ENCODE results near the gene LRRK1. TPM values are rescaled to one million over a fixed set of nuclear protein-coding genes. Genes with fewer than 3 reads are reported as not detected.
"Not testable (repeated sequence)": the region's sequence is repeated elsewhere in the genome, so short reads cannot be mapped to it uniquely, and the experiment has no call there.

The LRRK1 gene
- total and polyA plus RNA-seq, 2 of the 4 experiments (the other 2 are of a cell fraction) = 3.0 to 5.8 TPM

GRCh38 chr15:101095796-101096406 is 176.7 kb downstream of the LRRK1 start:
- H4K20me1 ChIP-seq (ENCODE audit: insufficient read depth, low read length); H2BK120ac ChIP-seq (ENCODE audit: low read depth, low read length); DNase-seq; H4K5ac ChIP-seq (ENCODE audit: low read depth, low read length); H2BK15ac ChIP-seq (ENCODE audit: low read depth, low read length); H3K79me1 ChIP-seq (ENCODE audit: low read depth in 1 of 2, low read length in 2 of 2); H3K18ac ChIP-seq (ENCODE audit: low read depth, low read length); H4K8ac ChIP-seq (ENCODE audit: low read depth in 2 of 2, low read length in 2 of 2); CTCF ChIA-PET; H4K91ac ChIP-seq (ENCODE audit: insufficient read depth, low read depth, low read length); H2AK5ac ChIP-seq (ENCODE audit: low read depth, low read length); BruUV-seq (replicated peaks); H2BK5ac ChIP-seq (ENCODE audit: low read depth, low read length, poor library complexity, severe bottlenecking); H3K4me2 ChIP-seq (ENCODE audit: low read depth, low read length); H3K27ac ChIP-seq (ENCODE audit: insufficient read depth, low read length); H3K36me3 ChIP-seq (ENCODE audit: control insufficient read depth, insufficient read depth, low read length); H3K23ac ChIP-seq (ENCODE audit: low read depth, low read length); H3K9ac ChIP-seq (ENCODE audit: low read depth, low read length); in situ Hi-C loops (cut with MboI; ENCODE audit: low sequenced_read_pairs); H2AK9ac ChIP-seq (replicated peaks; ENCODE audit: low read depth, low read length, poor library complexity); dilution Hi-C loops (cut with HindIII; ENCODE audit: low sequenced_read_pairs, unreplicated experiment); H2BK20ac ChIP-seq (ENCODE audit: low read depth, low read length); H3K56ac ChIP-seq (ENCODE audit: extremely low read depth, insufficient read depth, low read length); POLR2A ChIA-PET (ENCODE audit: unreplicated experiment); H2AFZ ChIP-seq (replicated peaks; ENCODE audit: low read length, poor library complexity); ATAC-seq (ENCODE audit: low read depth); H3K27me3 ChIP-seq (ENCODE audit: control insufficient read depth, insufficient read depth, low read length); H3K9me3 ChIP-seq (ENCODE audit: control insufficient read depth, insufficient read depth, low read length); H3K4me3 ChIP-seq (ENCODE audit: insufficient read depth, low read depth, low read length); H3K14ac ChIP-seq (replicated peaks; ENCODE audit: low read depth, low read length); H3K4ac ChIP-seq (ENCODE audit: low read depth, low read length): not testable (repeated sequence)
- intact Hi-C loops (cut with micrococcal nuclease) = loop anchor here (2.0 kb wide), 1 partner anchor 93 kb away; no protein-coding TSS in a partner anchor
- WGBS, 2 experiments (ENCODE audit: extremely low coverage in 2 of 2, insufficient read length in 1 of 2) = 92% methylated on average over 3 of the region's 6 CpGs; no CpG with 5 or more reads in 1 of the 2 experiments
- Histone ChIP-seq H3K9me1 (ENCODE audit: insufficient read depth, low read length) (peaks cover 12% of the 10 kb centered on the region; the same call in 1 of the 2 replicates), H3K4me1 (ENCODE audit: control insufficient read depth, insufficient read depth, low read length) (peaks cover 14% of the 10 kb centered on the region)
